Prostate gland (tissue), 2 donors: Measurements from ENCODE around the gene SPG11. TPM values are rescaled to one million over a fixed set of nuclear protein-coding genes. Genes with fewer than 3 reads are reported as not detected.
A peak's percentile ranks its signal among the peaks of the same experiment; 100 is the strongest.
"Not testable (repeated sequence)": the region's sequence is repeated elsewhere in the genome, so short reads cannot be mapped to it uniquely, and the experiment has no call there.

Experiments used
- DNase-seq: peaks from one replicate; pipeline ENCODE4 v3.0.0-alpha.2; 2019; ENCODE audit warnings: low spot score
- H3K27ac ChIP-seq, 2 donors: fragments of 200-600 bp; sonication (generic); 2 replicates each; pipeline ENCODE4 v1.5.1; 2017 to 2019
- H3K27me3 ChIP-seq: fragments of 200-600 bp; sonication (generic); replicated peaks from 2 replicates; pipeline ENCODE4 v1.5.1; 2019; ENCODE audit not compliant: insufficient read depth
- H3K36me3 ChIP-seq, 2 donors: fragments of 200-600 bp; sonication (generic); 1 replicate in 1 of 2; 2 replicates in 1 of 2; pipeline versions ENCODE4 v1.5.1 to v1.8.1; 2017 to 2019
- H3K4me1 ChIP-seq: fragments of 200-600 bp; sonication (generic); replicated peaks from 2 replicates; pipeline ENCODE4 v1.5.1; 2019
- H3K4me3 ChIP-seq, 2 donors: fragments of 200-600 bp; sonication (generic); 2 replicates each; pipeline ENCODE4 v1.5.1; 2017 to 2019
- H3K9me3 ChIP-seq: fragments of 200-600 bp; sonication (generic); 2 replicates; pipeline ENCODE4 v1.5.1; 2017
- POLR2A ChIP-seq: fragments of 450-650 bp; IDR thresholded peaks from one replicate; pipeline ENCODE4 v1.6.1; 2016; ENCODE audit warnings: antibody characterized with exemption, mild to moderate bottlenecking
- POLR2AphosphoS5 ChIP-seq: sonication (generic); formaldehyde crosslinking; IDR thresholded peaks from one replicate; pipeline ENCODE4 v1.6.1; 2017; ENCODE audit warnings: antibody characterized with exemption
- WGBS: methylation state at CpG from one replicate; pipeline ENCODE4 v1.1.5; 2018; 5-methylcytosine and 5-hydroxymethylcytosine counted together
- intact Hi-C: fragments of 100-400 bp; cut with DNase I; formaldehyde crosslinking; loops from one replicate; pipeline ENCODE4 v1.14.2; 2022
- total RNA-seq, 2 donors: library from RNA; depleted of rRNA; stranded (reverse); fragments of >200 nt; gene quantifications; one replicate each; pipeline ENCODE4 v1.1.0, GENCODE V29; 2016
- TF ChIP-seq, protein P1 (sequence below), 4 experiments: fragments of 200-600 bp in 2 of 4; fragments of 450-650 bp in 2 of 4; sonication (generic) in 2 of 4; IDR thresholded peaks; 1 replicate in 3 of 4; 2 replicates in 1 of 4; pipeline ENCODE4 v1.5.1; 2016 to 2019; ENCODE audit warnings: antibody characterized with exemption in 4 of 4, mild to moderate bottlenecking in 2 of 4, moderate library complexity in 2 of 4

SPG11 gene
- total RNA-seq, 2 donors from 2014 or later = 86.2 to 93.7 TPM

DNA sequence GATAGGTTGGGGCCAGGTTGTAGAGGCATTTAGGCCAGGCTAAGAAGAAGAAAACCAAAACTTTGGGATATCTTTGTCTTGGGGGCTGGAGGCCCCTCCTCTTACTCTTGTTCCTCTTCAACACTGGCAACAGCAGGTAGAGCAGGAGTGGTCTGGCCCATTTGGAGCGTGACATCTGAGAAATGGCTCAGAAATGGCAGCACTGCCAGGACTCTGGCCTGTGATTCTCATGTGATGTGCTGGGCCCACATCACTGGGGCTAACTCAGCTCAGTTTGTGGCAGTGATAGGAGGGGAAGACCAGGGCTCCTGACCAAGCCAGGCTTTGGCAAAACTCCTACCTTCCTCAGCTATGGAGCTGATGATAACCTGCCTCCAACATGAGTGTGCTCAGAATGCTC lies 29.2 kb upstream of the SPG11 start:
- intact Hi-C loops = no loop called here
- Histone ChIP-seq H3K27me3 (no peaks in the 10 kb centered on the region), H3K4me3 (no peak overlapping the region), H3K9me3 (no peaks in the 10 kb centered on the region), H3K36me3 (no peaks in the 10 kb centered on the region), H3K4me1 (no peaks in the 10 kb centered on the region), H3K27ac (no peak overlapping the region)
- 92% methylated on average over 1 of the region's 1 CpG for WGBS
- TF ChIP-seq, protein P1, sequence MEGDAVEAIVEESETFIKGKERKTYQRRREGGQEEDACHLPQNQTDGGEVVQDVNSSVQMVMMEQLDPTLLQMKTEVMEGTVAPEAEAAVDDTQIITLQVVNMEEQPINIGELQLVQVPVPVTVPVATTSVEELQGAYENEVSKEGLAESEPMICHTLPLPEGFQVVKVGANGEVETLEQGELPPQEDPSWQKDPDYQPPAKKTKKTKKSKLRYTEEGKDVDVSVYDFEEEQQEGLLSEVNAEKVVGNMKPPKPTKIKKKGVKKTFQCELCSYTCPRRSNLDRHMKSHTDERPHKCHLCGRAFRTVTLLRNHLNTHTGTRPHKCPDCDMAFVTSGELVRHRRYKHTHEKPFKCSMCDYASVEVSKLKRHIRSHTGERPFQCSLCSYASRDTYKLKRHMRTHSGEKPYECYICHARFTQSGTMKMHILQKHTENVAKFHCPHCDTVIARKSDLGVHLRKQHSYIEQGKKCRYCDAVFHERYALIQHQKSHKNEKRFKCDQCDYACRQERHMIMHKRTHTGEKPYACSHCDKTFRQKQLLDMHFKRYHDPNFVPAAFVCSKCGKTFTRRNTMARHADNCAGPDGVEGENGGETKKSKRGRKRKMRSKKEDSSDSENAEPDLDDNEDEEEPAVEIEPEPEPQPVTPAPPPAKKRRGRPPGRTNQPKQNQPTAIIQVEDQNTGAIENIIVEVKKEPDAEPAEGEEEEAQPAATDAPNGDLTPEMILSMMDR (IDR thresholded peaks at IDR 0.05) = no peak
- TF ChIP-seq POLR2A (no peak), POLR2AphosphoS5 (no peak)
- DNase-seq = no peak

DNA sequence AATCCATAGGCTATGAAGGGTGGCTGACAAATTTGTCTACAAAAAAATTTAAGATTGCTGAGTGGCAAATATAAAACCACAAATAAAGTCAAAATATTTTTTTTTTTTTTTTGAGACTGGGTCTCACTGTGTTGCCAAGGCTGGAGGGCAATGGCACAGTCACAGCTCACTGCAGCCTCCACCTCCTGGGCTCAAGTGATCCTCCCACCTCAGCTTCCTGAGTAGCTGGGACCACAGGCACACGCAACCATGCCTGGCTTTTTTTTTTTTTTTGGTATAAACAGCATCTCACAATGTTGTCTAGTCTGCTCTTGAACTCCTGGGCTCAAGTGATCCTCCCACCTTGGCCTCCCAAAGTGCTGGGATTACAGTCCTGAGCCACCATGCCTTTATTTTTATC lies 26.8 kb upstream of the SPG11 start:
- H3K27me3 ChIP-seq = not testable (repeated sequence)

DNA sequence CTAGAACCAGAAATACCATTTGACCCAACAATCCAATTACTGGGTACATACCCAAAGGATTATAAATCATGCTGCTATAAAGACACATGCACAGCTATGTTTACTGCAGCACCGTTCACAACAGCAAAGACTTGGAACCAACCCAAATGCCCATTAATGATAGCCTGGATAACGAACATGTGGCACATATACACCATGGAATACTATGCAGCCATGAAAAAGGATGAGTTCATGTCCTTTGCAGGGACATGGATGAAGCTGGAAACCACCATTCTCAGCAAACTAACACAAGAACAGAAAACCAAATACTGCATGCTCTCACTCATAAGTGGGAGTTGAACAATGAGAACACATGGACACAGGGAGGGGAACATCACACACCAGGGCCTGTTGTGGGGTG lies 25.9 kb upstream of the SPG11 start:
- WGBS = 85% methylated on average over 2 of the region's 2 CpGs
- H3K4me1 ChIP-seq, DNase-seq, H3K4me3 ChIP-seq, H3K27me3 ChIP-seq, intact Hi-C loops, H3K9me3 ChIP-seq, H3K27ac ChIP-seq, H3K36me3 ChIP-seq: not testable (repeated sequence)

More for the DNA sequence above, 26.8 kb upstream of the SPG11 start:
- H3K27ac ChIP-seq, H3K36me3 ChIP-seq, H3K4me3 ChIP-seq, H3K4me1 ChIP-seq, H3K9me3 ChIP-seq, DNase-seq, intact Hi-C loops: not testable (repeated sequence)
- 44% methylated on average over 1 of the region's 1 CpG for WGBS

GRCh38 chr15:44682809-44683682 lies 19.6 kb upstream of the SPG11 start:
- DNase-seq = peak; percentile 51
- H3K9me3 ChIP-seq, H3K27me3 ChIP-seq, H3K4me1 ChIP-seq, H3K36me3 ChIP-seq, H3K4me3 ChIP-seq, intact Hi-C loops, H3K27ac ChIP-seq: not testable (repeated sequence)
- TF ChIP-seq POLR2AphosphoS5 = peak; percentile 22
- 37% methylated on average over 8 of the region's 8 CpGs for WGBS

GRCh38 chr15:44682211-44682610 lies 18.7 kb upstream of the SPG11 start:
- Histone ChIP-seq H3K27me3 (no peaks in the 10 kb centered on the region), H3K36me3 (no peaks in the 10 kb centered on the region), H3K27ac (no peak overlapping the region), H3K9me3 (no peaks in the 10 kb centered on the region), H3K4me1 (no peaks in the 10 kb centered on the region), H3K4me3 (no peak overlapping the region)
- no peak for TF ChIP-seq POLR2AphosphoS5
- TF ChIP-seq, protein P1 (IDR thresholded peaks at IDR 0.05) = no peak
- no peak for TF ChIP-seq POLR2A
- intact Hi-C loops = no loop called here
- no peak for DNase-seq
- WGBS = 93% methylated on average over 2 of the region's 2 CpGs

- TF ChIP-seq POLR2AphosphoS5 = no peak
- TF ChIP-seq, protein P1 (IDR thresholded peaks at IDR 0.05) = no peak
- H3K36me3 ChIP-seq = no peaks in the 10 kb centered on the region
- no peaks in the 10 kb centered on the region for H3K9me3 ChIP-seq
- H3K27ac ChIP-seq = no peak overlapping the region
- H3K4me3 ChIP-seq = no peak overlapping the region
- intact Hi-C loops = no loop called here
- DNase-seq = no peak
- 44% methylated on average over 7 of the region's 7 CpGs for WGBS
- H3K4me1 ChIP-seq = no peaks in the 10 kb centered on the region
- no peaks in the 10 kb centered on the region for H3K27me3 ChIP-seq
Measured at GRCh38 chr15:44676676-44677075, 13.2 kb upstream of the SPG11 start.
